GM12878 (cell line): ENCODE results near the gene HSBP1L1. TPM values are rescaled to one million over a fixed set of nuclear protein-coding genes. Genes with fewer than 3 reads are reported as not detected.
A peak's percentile ranks its signal among the peaks of the same experiment; 100 is the strongest.

ENCODE experiments used
- ASH2L ChIP-seq: fragments of 300-600, 200-600 bp; sonication (generic); IDR thresholded peaks from 2 replicates; pipeline ENCODE4 v1.6.1; 2017; ENCODE audit warnings: low read depth, mild to moderate bottlenecking, borderline replicate concordance
- BCL3 ChIP-seq: IDR thresholded peaks from 2 replicates; pipeline ENCODE4 v1.6.1; 2011; ENCODE audit warnings: borderline replicate concordance, low read depth, mild to moderate bottlenecking, moderate library complexity, low read length; ENCODE audit not compliant: insufficient read depth, poor library complexity, severe bottlenecking
- CBX5 ChIP-seq: sonication (generic); IDR thresholded peaks from 2 replicates; pipeline ENCODE4 v1.6.1; 2016; ENCODE audit warnings: low read depth, moderate library complexity, mild to moderate bottlenecking, inconsistent platforms
- CHD4 ChIP-seq: fragments of 200-600 bp; sonication (generic); IDR thresholded peaks from 2 replicates; pipeline ENCODE4 v1.6.1; 2016; ENCODE audit warnings: mild to moderate bottlenecking
- ETV6 ChIP-seq, 2 experiments: fragments of 450-650 bp in 1 of 2; IDR thresholded peaks in 1 of 2; conservative IDR thresholded peaks in 1 of 2; 2 replicates each; pipeline ENCODE4 v1.6.1; 2014; ENCODE audit warnings: antibody characterized with exemption in 1 of 2, borderline replicate concordance in 1 of 2, low read depth in 1 of 2, mild to moderate bottlenecking in 1 of 2, moderate library complexity in 1 of 2
- EZH2 ChIP-seq: IDR thresholded peaks from 2 replicates; pipeline ENCODE4 v1.6.1; 2012; ENCODE audit warnings: low read depth, mild to moderate bottlenecking, control low read depth, inconsistent platforms, low read length, borderline replicate concordance; ENCODE audit not compliant: control insufficient read depth
- HDAC6 ChIP-seq: fragments of 200-600 bp; sonication (generic); IDR thresholded peaks from one replicate; pipeline ENCODE4 v1.8.0; 2017; ENCODE audit warnings: antibody characterized with exemption; ENCODE audit not compliant: unreplicated experiment
- IKZF1 ChIP-seq: fragments of 450-650 bp; conservative IDR thresholded peaks from 2 replicates; pipeline ENCODE4 v1.6.1; 2017; ENCODE audit warnings: antibody characterized with exemption, mild to moderate bottlenecking
- JUNB ChIP-seq: IDR thresholded peaks from 2 replicates; pipeline ENCODE4 v1.6.1; 2016; ENCODE audit warnings: antibody characterized with exemption, mild to moderate bottlenecking
- KLF5 ChIP-seq: fragments of 450-650 bp; IDR thresholded peaks from 2 replicates; pipeline ENCODE4 v1.6.1; 2014; ENCODE audit warnings: mild to moderate bottlenecking; ENCODE audit not compliant: partially characterized antibody
- MLLT1 ChIP-seq: fragments of 450-650 bp; IDR thresholded peaks from 2 replicates; pipeline ENCODE4 v1.6.1; 2016; ENCODE audit warnings: mild to moderate bottlenecking
- NR2C1 ChIP-seq: fragments of 450-650 bp; IDR thresholded peaks from 2 replicates; pipeline ENCODE4 v1.6.1; 2017; ENCODE audit warnings: antibody characterized with exemption, mild to moderate bottlenecking, moderate library complexity
- NR2F1 ChIP-seq: fragments of 450-650 bp; conservative IDR thresholded peaks from 2 replicates; pipeline ENCODE4 v1.6.1; 2017; ENCODE audit warnings: mild to moderate bottlenecking
- PML ChIP-seq: IDR thresholded peaks from 2 replicates; pipeline ENCODE4 v1.6.1; 2012; ENCODE audit warnings: low read length, inconsistent platforms
- RFX5 ChIP-seq: IDR thresholded peaks from 2 replicates; pipeline ENCODE4 v1.6.1; 2011; ENCODE audit warnings: low read depth, low read length, improper control_type of control experiment
- STAT3 ChIP-seq: IDR thresholded peaks from 2 replicates; pipeline ENCODE4 v1.6.1; 2011; ENCODE audit warnings: low read depth, low read length, improper control_type of control experiment
- TARDBP ChIP-seq: IDR thresholded peaks from 2 replicates; pipeline ENCODE4 v1.6.1; 2016; ENCODE audit warnings: borderline replicate concordance
- ZBTB4 ChIP-seq: fragments of 450-650 bp; formaldehyde crosslinking; IDR thresholded peaks from 2 replicates; pipeline ENCODE4 v1.4.0; 2022; ENCODE audit warnings: mild to moderate bottlenecking, moderate library complexity
- ZNF24 ChIP-seq: fragments of 450-650 bp; IDR thresholded peaks from 2 replicates; pipeline ENCODE4 v1.6.1; 2017; ENCODE audit warnings: antibody characterized with exemption, mild to moderate bottlenecking
- ZNF687 ChIP-seq: fragments of 450-650 bp; IDR thresholded peaks from 2 replicates; pipeline ENCODE4 v1.6.1; 2017; ENCODE audit warnings: mild to moderate bottlenecking, moderate library complexity
- polyA plus RNA-seq, 11 experiments: library from polyadenylated mRNA; depleted of rRNA in 4 of 11; unstranded in 6 of 11; stranded (reverse) in 5 of 11; fragments of >200 nt; fragmentation: Nextera tagmentation in 4 of 11; fragmentation: Illumina TruSeq in 1 of 11; extraction: Ambion mirVana in 4 of 11; extraction: Trizol in 1 of 11; gene quantifications; 1 replicate in 1 of 11; 2 replicates in 10 of 11; pipeline versions ENCODE4 v1.2.1 to v1.2.3, GENCODE V29; 2011 to 2016; ENCODE audit warnings: inconsistent platforms in 2 of 11, missing spikeins in 2 of 11, low read depth in 1 of 11
- total RNA-seq, 4 experiments: library from RNA; depleted of rRNA in 3 of 4; stranded (reverse); fragments of >200 nt in 3 of 4; fragmentation: Illumina TruSeq in 1 of 4; extraction: Trizol in 1 of 4; gene quantifications; 2 replicates each; pipeline versions ENCODE4 v1.2.1 to v1.2.3, GENCODE V29; 2013 to 2021

Gene HSBP1L1
- total and polyA plus RNA-seq, 10 of the 15 experiments (the other 5 are each of a cell fraction or from before 2014, with no cell fraction given): 0.97 to 14.0 (median 6.9) TPM; not detected in 1

GRCh38 chr18:79962835-79963657, 1.4 kb upstream of the HSBP1L1 start (continued):
- TF ChIP-seq TARDBP (no peak), ZNF687 (peak; percentile 51; the same call in 1 of the 2 replicates), ZNF24 (no peak), ZBTB4 (no peak), IKZF1 (peak; percentile 79), EZH2 (no peak), KLF5 (no peak), ASH2L (no peak), CHD4 (no peak), PML (peak; percentile 70; the same call in 1 of the 2 replicates), NR2F1 (no peak), CBX5 (peak; percentile 91; the same call in 1 of the 2 replicates), MLLT1 (peak; percentile 87), HDAC6 (no peak), NR2C1 (no peak), STAT3 (no peak), JUNB (peak; percentile 78), ETV6 (conservative IDR thresholded peaks at IDR 0.05 in 1 of 2, IDR thresholded peaks at IDR 0.05 in 1 of 2; ENCODE audit: borderline replicate concordance in 1 of 2, low read depth in 1 of 2) (peak in 1 of 2 experiments; percentile 62; a peak in 1 of 4 replicates), RFX5 (no peak), BCL3 (no peak)
